Keratinocyte (primary cell): Measurements from ENCODE around the gene NSUN3.

Experiments
- CTCF ChIP-seq, 3 experiments: IDR thresholded peaks in 1 of 3; conservative IDR thresholded peaks in 1 of 3; optimal IDR thresholded peaks in 1 of 3; 2 replicates in 2 of 3; 3 replicates in 1 of 3; pipeline versions ENCODE3 to v1.5.1; 2011; ENCODE audit warnings: low read length in 3 of 3, mild to moderate bottlenecking in 3 of 3, moderate library complexity in 2 of 3, control low read depth in 1 of 3, inconsistent platforms in 1 of 3; ENCODE audit not compliant: insufficient read depth in 2 of 3; ENCODE audit errors: extremely low read depth in 1 of 3
- EZH2 ChIP-seq: IDR thresholded peaks from one replicate; pipeline ENCODE4 v1.6.1; 2012; ENCODE audit warnings: inconsistent platforms, mild to moderate bottlenecking, low read length, moderate library complexity

- no peak for TF ChIP-seq EZH2
- TF ChIP-seq CTCF (optimal IDR thresholded peaks at IDR 0.05 in 1 of 3, IDR thresholded peaks at IDR 0.05 in 1 of 3, conservative IDR thresholded peaks at IDR 0.05 in 1 of 3; ENCODE audit: extremely low read depth in 1 of 3, insufficient read depth in 2 of 3, low read length in 3 of 3) = no peak
Measured at GRCh38 chr3:94046533-94046932, 16.3 kb upstream of the NSUN3 start.
